ENCODE data around the gene ELOA. TPM values are rescaled to one million over a fixed set of nuclear protein-coding genes. Genes with fewer than 3 reads are reported as not detected.

The ELOA gene
- total RNA-seq, 1 experiment from 2014 or later = 31.3 TPM

- DNase-seq = no peak
- no peaks in the 10 kb centered on the region for H3K36me3 ChIP-seq (ENCODE audit: control insufficient read depth, insufficient read depth, low read length)
- no peaks in the 10 kb centered on the region for H3K9me3 ChIP-seq
- Mint-ChIP-seq H3K36me3 (ENCODE audit: insufficient read depth, unreplicated experiment) (peaks cover 5% of the 10 kb centered on the region), H3K4me1 (ENCODE audit: low read depth, unreplicated experiment) (peaks cover 12% of the 10 kb centered on the region), H3K27me3 (ENCODE audit: insufficient read depth, unreplicated experiment) (no peaks in the 10 kb centered on the region), H3K4me3 (ENCODE audit: unreplicated experiment) (no peak overlapping the region), H3K9me3 (ENCODE audit: unreplicated experiment) (no peaks in the 10 kb centered on the region), H3K27ac (ENCODE audit: unreplicated experiment) (no peak overlapping the region)
- H3K27me3 ChIP-seq (replicated peaks; ENCODE audit: control insufficient read depth, insufficient read depth, low read length) = no peaks in the 10 kb centered on the region
- intact Hi-C loops (cut with micrococcal nuclease; ENCODE audit: unreplicated experiment) = no loop called here
- H3K4me1 ChIP-seq = peaks cover 7% of the 10 kb centered on the region; the same call in 1 of the 2 replicates
- ChIA-PET CTCF (no interaction called here), POLR2A (interaction anchor here (0.6 kb wide), 1 partner anchor 102 kb away, joined by 5 read pairs; no protein-coding TSS in a partner anchor)
- no peak overlapping the region for H3K4me3 ChIP-seq (ENCODE audit: low read depth, low read length)
- no peak for TF ChIP-seq CTCF (IDR thresholded peaks at IDR 0.05; ENCODE audit: insufficient read depth in 1 of 2, low read depth in 1 of 2, low read length in 1 of 2, severe bottlenecking in 1 of 2, unreplicated experiment in 1 of 2)
- BruUV-seq (replicated peaks) = no TSS peak
Measured at GRCh38 chr1:23722652-23723051, 20.6 kb upstream of the ELOA start.

- H3K4me3 ChIP-seq (ENCODE audit: low read depth, low read length) = no peak overlapping the region
- no TSS peak for BruUV-seq (replicated peaks)
- Mint-ChIP-seq H3K27me3 (ENCODE audit: insufficient read depth, unreplicated experiment) (no peaks in the 10 kb centered on the region), H3K9me3 (ENCODE audit: unreplicated experiment) (no peaks in the 10 kb centered on the region), H3K4me1 (ENCODE audit: low read depth, unreplicated experiment) (peaks cover 17% of the 10 kb centered on the region), H3K4me3 (ENCODE audit: unreplicated experiment) (no peak overlapping the region), H3K36me3 (ENCODE audit: insufficient read depth, unreplicated experiment) (peaks cover 15% of the 10 kb centered on the region), H3K27ac (ENCODE audit: unreplicated experiment) (no peak overlapping the region)
- TF ChIP-seq CTCF (IDR thresholded peaks at IDR 0.05; ENCODE audit: insufficient read depth in 1 of 2, low read depth in 1 of 2, low read length in 1 of 2, severe bottlenecking in 1 of 2, unreplicated experiment in 1 of 2) = no peak
- POLR2A ChIA-PET = interaction anchor here (1.2 kb wide), 1 partner anchor 22 kb away, joined by 6 read pairs; no protein-coding TSS in a partner anchor
- intact Hi-C loops (cut with micrococcal nuclease; ENCODE audit: unreplicated experiment) = no loop called here
- no peaks in the 10 kb centered on the region for H3K9me3 ChIP-seq
- no peak for DNase-seq
- no peaks in the 10 kb centered on the region; the same call in 1 of the 2 replicates for H3K36me3 ChIP-seq (ENCODE audit: control insufficient read depth, insufficient read depth, low read length)
- peaks cover 7% of the 10 kb centered on the region; the same call in 1 of the 2 replicates for H3K4me1 ChIP-seq
- CTCF ChIA-PET = interaction anchor here (1.0 to 1.4 kb wide), 3 partner anchors 19 to 45 kb away, joined by 3 to 6 read pairs (median 4); partner anchors contain the start of gene RPL11
- H3K27me3 ChIP-seq (replicated peaks; ENCODE audit: control insufficient read depth, insufficient read depth, low read length) = no peaks in the 10 kb centered on the region
Measured at GRCh38 chr1:23726686-23727085, 16.6 kb upstream of the ELOA start.

- Mint-ChIP-seq H3K4me1 (ENCODE audit: low read depth, unreplicated experiment) (peaks cover 17% of the 10 kb centered on the region), H3K4me3 (ENCODE audit: unreplicated experiment) (no peak overlapping the region), H3K9me3 (ENCODE audit: unreplicated experiment) (no peaks in the 10 kb centered on the region), H3K36me3 (ENCODE audit: insufficient read depth, unreplicated experiment) (peaks cover 15% of the 10 kb centered on the region), H3K27me3 (ENCODE audit: insufficient read depth, unreplicated experiment) (no peaks in the 10 kb centered on the region), H3K27ac (ENCODE audit: unreplicated experiment) (peak overlapping the region; percentile 54)
- BruUV-seq (replicated peaks) = no TSS peak
- CTCF ChIA-PET = interaction anchor here (1.0 to 1.4 kb wide), 3 partner anchors 18 to 44 kb away, joined by 3 to 6 read pairs (median 4); partner anchors contain the start of gene RPL11
- no peaks in the 10 kb centered on the region; the same call in 1 of the 2 replicates for H3K36me3 ChIP-seq (ENCODE audit: control insufficient read depth, insufficient read depth, low read length)
- no peaks in the 10 kb centered on the region for H3K9me3 ChIP-seq
- peaks cover 7% of the 10 kb centered on the region; the same call in 1 of the 2 replicates for H3K4me1 ChIP-seq
- no peak for TF ChIP-seq CTCF (IDR thresholded peaks at IDR 0.05; ENCODE audit: insufficient read depth in 1 of 2, low read depth in 1 of 2, low read length in 1 of 2, severe bottlenecking in 1 of 2, unreplicated experiment in 1 of 2)
- POLR2A ChIA-PET = interaction anchor here (1.2 kb wide), 1 partner anchor 23 kb away, joined by 6 read pairs; no protein-coding TSS in a partner anchor
- intact Hi-C loops (cut with micrococcal nuclease; ENCODE audit: unreplicated experiment) = no loop called here
- H3K4me3 ChIP-seq (ENCODE audit: low read depth, low read length) = no peak overlapping the region
- no peaks in the 10 kb centered on the region for H3K27me3 ChIP-seq (replicated peaks; ENCODE audit: control insufficient read depth, insufficient read depth, low read length)
- DNase-seq = peak; percentile 38 to 52
Measured at GRCh38 chr1:23727362-23727811, 15.9 kb upstream of the ELOA start.

Data from Caco-2 (cell line).